Astrocyte (in vitro differentiated cells and primary cell): ENCODE data around the gene SPTBN1. TPM values are rescaled to one million over a fixed set of nuclear protein-coding genes. Genes with fewer than 3 reads are reported as not detected.

ENCODE experiments used
- DNase-seq: peaks from one replicate; pipeline ENCODE4 v3.0.0-alpha.2; 2010; ENCODE audit warnings: low read depth
- FAIRE-seq: peaks from 2 replicates; lab custom pipeline; 2011; peaks lifted over from hg19 to GRCh38; lab: Jason Lieb, UNC
- H2AFZ ChIP-seq: 2 replicates; pipeline ENCODE4 v1.6.0; 2012; ENCODE audit warnings: low read depth, low read length, inconsistent platforms
- H3K27ac ChIP-seq: 2 replicates; pipeline ENCODE4 v1.5.1; 2011; ENCODE audit warnings: low read depth, low read length, inconsistent platforms
- H3K27me3 ChIP-seq: 2 replicates; pipeline ENCODE4 v1.6.0; 2011; ENCODE audit warnings: low read length, inconsistent platforms; ENCODE audit not compliant: insufficient read depth
- H3K36me3 ChIP-seq: 2 replicates; pipeline ENCODE4 v1.5.1; 2011; ENCODE audit warnings: low read length, inconsistent platforms; ENCODE audit not compliant: insufficient read depth
- H3K4me1 ChIP-seq: 2 replicates; pipeline ENCODE4 v1.5.1; 2011; ENCODE audit warnings: low read length, inconsistent platforms; ENCODE audit not compliant: insufficient read depth
- H3K4me2 ChIP-seq: 2 replicates; pipeline ENCODE4 v1.6.0; 2012; ENCODE audit warnings: low read length, inconsistent platforms
- H3K4me3 ChIP-seq: 2 replicates; pipeline ENCODE4 v1.5.1; 2011; ENCODE audit warnings: low read depth, mild to moderate bottlenecking, low read length, inconsistent platforms; ENCODE audit not compliant: insufficient read depth
- H3K79me2 ChIP-seq: 2 replicates; pipeline ENCODE4 v1.6.0; 2012; ENCODE audit warnings: mild to moderate bottlenecking, low read length, inconsistent platforms; ENCODE audit not compliant: insufficient read depth
- H3K9ac ChIP-seq: 2 replicates; pipeline ENCODE4 v1.6.0; 2012; ENCODE audit warnings: mild to moderate bottlenecking, low read length, inconsistent platforms
- H3K9me3 ChIP-seq: 2 replicates; pipeline ENCODE4 v1.5.1; 2012; ENCODE audit warnings: low read depth, mild to moderate bottlenecking, low read length, inconsistent platforms; ENCODE audit not compliant: insufficient read depth
- H4K20me1 ChIP-seq: 2 replicates; pipeline ENCODE4 v1.6.0; 2012; ENCODE audit warnings: low read length, inconsistent platforms; ENCODE audit not compliant: insufficient read depth
- H3K27ac Mint-ChIP-seq: one replicate; pipeline ENCODE4 v1.8.0; 2021; ENCODE audit warnings: mild to moderate bottlenecking, mixed read lengths; ENCODE audit not compliant: unreplicated experiment
- H3K27me3 Mint-ChIP-seq: one replicate; pipeline ENCODE4 v1.8.0; 2021; ENCODE audit warnings: low read depth, mixed read lengths; ENCODE audit not compliant: unreplicated experiment
- H3K36me3 Mint-ChIP-seq: one replicate; pipeline ENCODE4 v1.8.0; 2021; ENCODE audit warnings: low read depth, mixed read lengths; ENCODE audit not compliant: unreplicated experiment
- H3K4me1 Mint-ChIP-seq: one replicate; pipeline ENCODE4 v1.8.0; 2021; ENCODE audit warnings: low read depth, mixed read lengths; ENCODE audit not compliant: unreplicated experiment
- H3K4me3 Mint-ChIP-seq: one replicate; pipeline ENCODE4 v1.8.0; 2021; ENCODE audit warnings: mild to moderate bottlenecking, moderate library complexity, mixed read lengths; ENCODE audit not compliant: unreplicated experiment
- H3K9me3 Mint-ChIP-seq: one replicate; pipeline ENCODE4 v1.8.0; 2021; ENCODE audit warnings: mild to moderate bottlenecking, mixed read lengths; ENCODE audit not compliant: unreplicated experiment
- CTCF ChIP-seq: IDR thresholded peaks from 2 replicates; pipeline ENCODE4 v1.5.1; 2011; ENCODE audit warnings: low read depth, mild to moderate bottlenecking, inconsistent platforms, low read length, moderate library complexity; ENCODE audit not compliant: insufficient read depth
- EZH2 ChIP-seq: IDR thresholded peaks from 2 replicates; pipeline ENCODE4 v1.6.1; 2012; ENCODE audit warnings: mild to moderate bottlenecking, low read length, inconsistent platforms; ENCODE audit not compliant: insufficient read depth
- total RNA-seq: library from RNA; stranded (reverse); gene quantifications from 2 replicates; pipeline ENCODE4 v1.2.1, GENCODE V29; 2021

Gene SPTBN1
- total RNA-seq, 1 donor from 2014 or later = 311 TPM

- H3K4me1 ChIP-seq = no peaks in the 10 kb centered on the region
- H3K9me3 ChIP-seq = no peaks in the 10 kb centered on the region
- no peak overlapping the region for H3K4me3 ChIP-seq
- no peak overlapping the region for H3K27ac ChIP-seq
- no peaks in the 10 kb centered on the region for H3K36me3 Mint-ChIP-seq
- no peak overlapping the region for H3K27ac Mint-ChIP-seq
- FAIRE-seq (no peak), DNase-seq (no peak)
- H3K36me3 ChIP-seq = no peaks in the 10 kb centered on the region
- H2AFZ ChIP-seq = no peak overlapping the region
- no peaks in the 10 kb centered on the region for H3K27me3 Mint-ChIP-seq
- no peaks in the 10 kb centered on the region for H4K20me1 ChIP-seq
- H3K9me3 Mint-ChIP-seq = no peaks in the 10 kb centered on the region
- no peak overlapping the region for H3K4me2 ChIP-seq
- no peaks in the 10 kb centered on the region for H3K27me3 ChIP-seq
- H3K4me1 Mint-ChIP-seq = peaks cover 4% of the 10 kb centered on the region
- TF ChIP-seq EZH2 (no peak), CTCF (no peak)
- no peaks in the 10 kb centered on the region for H3K79me2 ChIP-seq
- H3K4me3 Mint-ChIP-seq = no peak overlapping the region
- H3K9ac ChIP-seq = no peak overlapping the region
These were observed 20.6 kb upstream of the SPTBN1 start for GRCh38 chr2:54435325-54436226.

- no peaks in the 10 kb centered on the region for H3K36me3 ChIP-seq
- H4K20me1 ChIP-seq = no peaks in the 10 kb centered on the region
- H3K79me2 ChIP-seq = no peaks in the 10 kb centered on the region
- Mint-ChIP-seq H3K4me1 (peaks cover 8% of the 10 kb centered on the region), H3K27me3 (no peaks in the 10 kb centered on the region), H3K9me3 (no peaks in the 10 kb centered on the region), H3K27ac (no peak overlapping the region), H3K4me3 (no peak overlapping the region), H3K36me3 (no peaks in the 10 kb centered on the region)
- H3K27ac ChIP-seq = no peak overlapping the region
- H3K4me2 ChIP-seq = no peak overlapping the region
- no peak overlapping the region for H2AFZ ChIP-seq
- no peaks in the 10 kb centered on the region for H3K4me1 ChIP-seq
- no peak overlapping the region for H3K9ac ChIP-seq
- no peak overlapping the region for H3K4me3 ChIP-seq
- no peak for FAIRE-seq
- H3K9me3 ChIP-seq = no peaks in the 10 kb centered on the region
- no peaks in the 10 kb centered on the region for H3K27me3 ChIP-seq
- DNase-seq = no peak
- TF ChIP-seq CTCF (no peak), EZH2 (no peak)
These were observed 18.5 kb upstream of the SPTBN1 start for GRCh38 chr2:54437588-54437987.

- no peak overlapping the region for H3K4me2 ChIP-seq
- H3K4me1 ChIP-seq = no peaks in the 10 kb centered on the region
- H3K9ac ChIP-seq = no peak overlapping the region
- peaks cover 8% of the 10 kb centered on the region for H3K4me1 Mint-ChIP-seq
- H3K4me3 ChIP-seq = no peak overlapping the region
- H3K4me3 Mint-ChIP-seq = no peak overlapping the region
- DNase-seq (no peak), FAIRE-seq (no peak)
- no peak overlapping the region for H3K27ac ChIP-seq
- H3K36me3 ChIP-seq = no peaks in the 10 kb centered on the region
- H3K9me3 Mint-ChIP-seq = no peaks in the 10 kb centered on the region
- H3K27ac Mint-ChIP-seq = no peak overlapping the region
- H3K36me3 Mint-ChIP-seq = no peaks in the 10 kb centered on the region
- H4K20me1 ChIP-seq = no peaks in the 10 kb centered on the region
- H3K79me2 ChIP-seq = no peaks in the 10 kb centered on the region
- no peak overlapping the region for H2AFZ ChIP-seq
- H3K27me3 Mint-ChIP-seq = no peaks in the 10 kb centered on the region
- no peaks in the 10 kb centered on the region for H3K9me3 ChIP-seq
- no peak for TF ChIP-seq CTCF
- no peak for TF ChIP-seq EZH2
- no peaks in the 10 kb centered on the region for H3K27me3 ChIP-seq
These were observed 17.9 kb upstream of the SPTBN1 start for GRCh38 chr2:54438271-54438670.
